Endodermal cell (in vitro differentiated cells): ENCODE data around the gene IQSEC2. TPM values are rescaled to one million over a fixed set of nuclear protein-coding genes. Genes with fewer than 3 reads are reported as not detected.

Source experiments
- DNase-seq: peaks from one replicate; pipeline ENCODE4 v3.0.0-alpha.2; 2017
- H3K27ac ChIP-seq: 2 replicates; pipeline ENCODE4 v1.5.1; 2013; ENCODE audit warnings: mild to moderate bottlenecking, low read depth, low read length, moderate library complexity
- H3K27me3 ChIP-seq: 2 replicates; pipeline ENCODE4 v1.6.1; 2013; ENCODE audit warnings: mild to moderate bottlenecking, low read length, moderate library complexity; ENCODE audit not compliant: insufficient read depth, control insufficient read depth, poor library complexity, severe bottlenecking
- H3K36me3 ChIP-seq: 2 replicates; pipeline ENCODE4 v1.7.0; 2013; ENCODE audit warnings: mild to moderate bottlenecking, low read length, moderate library complexity; ENCODE audit not compliant: control insufficient read depth, insufficient read depth
- H3K4me1 ChIP-seq: one replicate; pipeline ENCODE4 v1.7.0; 2013; ENCODE audit warnings: low read length; ENCODE audit not compliant: control insufficient read depth, insufficient read depth
- H3K4me3 ChIP-seq: 2 replicates; pipeline ENCODE4 v1.5.1; 2013; ENCODE audit warnings: mild to moderate bottlenecking, low read length, moderate library complexity
- H3K9ac ChIP-seq: 2 replicates; pipeline ENCODE4 v1.6.1; 2013; ENCODE audit warnings: mild to moderate bottlenecking, low read length, moderate library complexity; ENCODE audit not compliant: poor library complexity, severe bottlenecking; ENCODE audit errors: extremely low read depth
- H3K9me3 ChIP-seq: 2 replicates; pipeline ENCODE4 v1.6.1; 2013; ENCODE audit warnings: mild to moderate bottlenecking, low read length, moderate library complexity; ENCODE audit not compliant: control insufficient read depth
- H3K27ac Mint-ChIP-seq: 2 replicates; pipeline ENCODE4 v1.8.0; 2020; ENCODE audit warnings: mixed read lengths
- H3K27me3 Mint-ChIP-seq: 2 replicates; pipeline ENCODE4 v1.8.0; 2021; ENCODE audit warnings: mild to moderate bottlenecking, mixed read lengths; ENCODE audit not compliant: insufficient read depth
- H3K36me3 Mint-ChIP-seq: 2 replicates; pipeline ENCODE4 v1.8.0; 2020; ENCODE audit warnings: low read depth, mixed read lengths
- H3K4me1 Mint-ChIP-seq: 2 replicates; pipeline ENCODE4 v1.8.0; 2020; ENCODE audit warnings: mixed read lengths
- H3K4me3 Mint-ChIP-seq: 2 replicates; pipeline ENCODE4 v1.8.0; 2020; ENCODE audit warnings: mild to moderate bottlenecking, moderate library complexity, mixed read lengths
- H3K9me3 Mint-ChIP-seq: 2 replicates; pipeline ENCODE4 v1.8.0; 2020; ENCODE audit warnings: mild to moderate bottlenecking, mixed read lengths
- CTCF ChIP-seq: fragments of 200-600 bp; sonication (generic); conservative IDR thresholded peaks from 2 replicates; pipeline ENCODE4 v1.5.0; 2021; ENCODE audit warnings: antibody characterized with exemption, mild to moderate bottlenecking
- WGBS, 2 experiments: methylation state at CpG; one replicate each; pipeline versions ENCODE4 v1.1.5 to v1.1.7; 2013; ENCODE audit warnings: missing lambda C conversion rate in 2 of 2, mixed read lengths in 1 of 2; ENCODE audit not compliant: insufficient coverage in 1 of 2, insufficient read length in 1 of 2; 5-methylcytosine and 5-hydroxymethylcytosine counted together
- long read RNA-seq, 4 experiments: library from polyadenylated mRNA in 2 of 4; library from RNA in 1 of 4; library from capped mRNA in 1 of 4; stranded (forward) in 3 of 4; unstranded in 1 of 4; transcript quantifications; one replicate each; pipeline ENCODE4 v2.0.0, GENCODE V29; 2020 to 2021; ENCODE audit warnings: inconsistent platforms in 1 of 4
- polyA plus RNA-seq, 2 experiments: library from polyadenylated mRNA; stranded (reverse); fragments of 50-300 nt; gene quantifications; one replicate each; pipeline ENCODE4 v1.2.3, GENCODE V29; 2013
- total RNA-seq, 2 donors: library from RNA; stranded (reverse); fragmentation: NEBNext Ultra II Directional in 1 of 2; extraction: Animal tissue kit (Norgen Biotek cat#: 25700) in 1 of 2; gene quantifications; 2 replicates in 1 of 2; 3 replicates in 1 of 2; pipeline ENCODE4 v1.2.1, GENCODE V29; 2021

The IQSEC2 gene
- total RNA-seq = 10 to 100 TPM; 14.7 to 18.2 TPM
- 7.8 TPM for polyA plus RNA-seq (2013, experiment 1 of 2)
- 8.6 TPM for polyA plus RNA-seq (2013, experiment 2 of 2)
- long read RNA-seq, experiment 1, partial matches to known transcripts = 1 of 7 reads
- long read RNA-seq, experiment 1, other reads (novel, unspliced or antisense) = 3 of 7 reads
- long read RNA-seq, experiment 2, transcript IQSEC2-210 (3 exons, 936 nt) = major isoform, 5 of 9 reads
- long read RNA-seq, experiment 2, partial matches to known transcripts = 1 of 9 reads
- long read RNA-seq, experiment 2, other reads (novel, unspliced or antisense) = 2 of 9 reads
- long read RNA-seq, experiment 3, partial matches to known transcripts = 0 of 2 reads
- long read RNA-seq, experiment 3, other reads (novel, unspliced or antisense) = 1 of 2 reads
- long read RNA-seq, experiment 4, transcript IQSEC2-210 (3 exons, 936 nt) = major isoform, 15 of 17 reads
- long read RNA-seq, experiment 4, partial matches to known transcripts = 0 of 17 reads
- long read RNA-seq, experiment 4, other reads (novel, unspliced or antisense) = 1 of 17 reads

- DNase-seq = peak; percentile 86
- Histone ChIP-seq H3K27me3 (no peaks in the 10 kb centered on the region), H3K9me3 (no peaks in the 10 kb centered on the region), H3K4me3 (peak within 1 kb of the TSS; percentile 71), H3K27ac (peak within 1 kb of the TSS; percentile 38), H3K4me1 (no peaks in the 10 kb centered on the region), H3K36me3 (no peaks in the 10 kb centered on the region), H3K9ac (peak within 1 kb of the TSS; percentile 47)
- Mint-ChIP-seq H3K4me3 (peak within 1 kb of the TSS; percentile 20), H3K4me1 (peaks cover 7% of the 10 kb centered on the region), H3K27ac (peak within 1 kb of the TSS; percentile 6), H3K36me3 (no peaks in the 10 kb centered on the region), H3K9me3 (peaks cover 53% of the 10 kb centered on the region), H3K27me3 (no peaks in the 10 kb centered on the region)
- TF ChIP-seq CTCF = no peak
- WGBS, 2 experiments = 10% methylated on average over 7 of the region's 9 CpGs; no CpG with 5 or more reads in 1 of the 2 experiments
Measured at GRCh38 chrX:53281321-53281822, at the start of gene IQSEC2. TSS of gene IQSEC2 (minus strand) at chrX:53281584.

GRCh38 chrX:53330331-53330730 lies 48.9 kb upstream of the IQSEC2 start:
- Mint-ChIP-seq H3K4me1 (peaks cover 9% of the 10 kb centered on the region), H3K4me3 (no peak overlapping the region), H3K27ac (no peak overlapping the region), H3K36me3 (no peaks in the 10 kb centered on the region), H3K27me3 (peaks cover 8% of the 10 kb centered on the region), H3K9me3 (peaks cover 55% of the 10 kb centered on the region)
- no peaks in the 10 kb centered on the region for H3K4me1 ChIP-seq
- H3K27ac ChIP-seq = no peak overlapping the region
- H3K27me3 ChIP-seq = no peaks in the 10 kb centered on the region
- no peaks in the 10 kb centered on the region for H3K9me3 ChIP-seq
- 84% methylated on average over 10 of the region's 10 CpGs; no CpG with 5 or more reads in 1 of the 2 experiments for WGBS, 2 experiments
- H3K4me3 ChIP-seq = no peak overlapping the region
- no peak for TF ChIP-seq CTCF
- no peak for DNase-seq
- no peaks in the 10 kb centered on the region for H3K36me3 ChIP-seq
- no peak overlapping the region for H3K9ac ChIP-seq

GRCh38 chrX:53324803-53325202 lies 43.4 kb upstream of the IQSEC2 start:
- H3K27ac ChIP-seq = no peak overlapping the region
- no peak overlapping the region for H3K4me3 ChIP-seq
- no peak for TF ChIP-seq CTCF
- H3K27me3 Mint-ChIP-seq = peaks cover 36% of the 10 kb centered on the region
- H3K36me3 ChIP-seq = no peaks in the 10 kb centered on the region
- H3K27ac Mint-ChIP-seq = no peak overlapping the region
- no peaks in the 10 kb centered on the region for H3K9me3 ChIP-seq
- peaks cover 11% of the 10 kb centered on the region for H3K4me1 Mint-ChIP-seq
- no peak for DNase-seq
- no peaks in the 10 kb centered on the region for H3K4me1 ChIP-seq
- no peak overlapping the region for H3K9ac ChIP-seq
- H3K4me3 Mint-ChIP-seq = no peak overlapping the region
- peaks cover 51% of the 10 kb centered on the region for H3K9me3 Mint-ChIP-seq
- H3K36me3 Mint-ChIP-seq = no peaks in the 10 kb centered on the region
- 90% methylated on average over 1 of the region's 1 CpG; no CpG with 5 or more reads in 1 of the 2 experiments for WGBS, 2 experiments
- peaks cover 36% of the 10 kb centered on the region for H3K27me3 ChIP-seq
